HT-29 (cell line): Measurements from ENCODE around the gene RCVRN. TPM values are rescaled to one million over a fixed set of nuclear protein-coding genes. Genes with fewer than 3 reads are reported as not detected.

ENCODE experiments used
- DNase-seq: peaks from one replicate; pipeline ENCODE4 v3.0.0-alpha.2; 2015; ENCODE audit warnings: low spot score
- total RNA-seq: library from RNA; depleted of rRNA; stranded (reverse); fragments of >200 nt; shearing (Covaris generic); gene quantifications from 2 replicates; pipeline ENCODE4 v1.2.3, GENCODE V29; 2014; rRNA removed

The RCVRN gene
- total RNA-seq, 1 experiment from 2014 or later = not detected

- DNase-seq = no peak
Measured at GRCh38 chr17:9854255-9854654, 50.8 kb downstream of the RCVRN start.

GRCh38 chr17:9850151-9850550, 54.9 kb downstream of the RCVRN start:
- DNase-seq = no peak

Other genes with a start within 250 kb of the RCVRN start
- not detected in 2 replicates for gene DHRS7C, start 113.7 kb downstream of the RCVRN start, total RNA-seq
- gene GSG1L2, start 83.2 kb downstream of the RCVRN start, total RNA-seq = not detected in 2 replicates
- 0.03 TPM in 1 of 2 replicates, not detected in the other for gene GLP2R, start 79.3 kb downstream of the RCVRN start, total RNA-seq